ENCODE results near the gene PSMD1. TPM values are rescaled to one million over a fixed set of nuclear protein-coding genes. Genes with fewer than 3 reads are reported as not detected.
"Not testable (repeated sequence)": the region's sequence is repeated elsewhere in the genome, so short reads cannot be mapped to it uniquely, and the experiment has no call there.

PSMD1 gene
- total RNA-seq = 116 TPM

DNA sequence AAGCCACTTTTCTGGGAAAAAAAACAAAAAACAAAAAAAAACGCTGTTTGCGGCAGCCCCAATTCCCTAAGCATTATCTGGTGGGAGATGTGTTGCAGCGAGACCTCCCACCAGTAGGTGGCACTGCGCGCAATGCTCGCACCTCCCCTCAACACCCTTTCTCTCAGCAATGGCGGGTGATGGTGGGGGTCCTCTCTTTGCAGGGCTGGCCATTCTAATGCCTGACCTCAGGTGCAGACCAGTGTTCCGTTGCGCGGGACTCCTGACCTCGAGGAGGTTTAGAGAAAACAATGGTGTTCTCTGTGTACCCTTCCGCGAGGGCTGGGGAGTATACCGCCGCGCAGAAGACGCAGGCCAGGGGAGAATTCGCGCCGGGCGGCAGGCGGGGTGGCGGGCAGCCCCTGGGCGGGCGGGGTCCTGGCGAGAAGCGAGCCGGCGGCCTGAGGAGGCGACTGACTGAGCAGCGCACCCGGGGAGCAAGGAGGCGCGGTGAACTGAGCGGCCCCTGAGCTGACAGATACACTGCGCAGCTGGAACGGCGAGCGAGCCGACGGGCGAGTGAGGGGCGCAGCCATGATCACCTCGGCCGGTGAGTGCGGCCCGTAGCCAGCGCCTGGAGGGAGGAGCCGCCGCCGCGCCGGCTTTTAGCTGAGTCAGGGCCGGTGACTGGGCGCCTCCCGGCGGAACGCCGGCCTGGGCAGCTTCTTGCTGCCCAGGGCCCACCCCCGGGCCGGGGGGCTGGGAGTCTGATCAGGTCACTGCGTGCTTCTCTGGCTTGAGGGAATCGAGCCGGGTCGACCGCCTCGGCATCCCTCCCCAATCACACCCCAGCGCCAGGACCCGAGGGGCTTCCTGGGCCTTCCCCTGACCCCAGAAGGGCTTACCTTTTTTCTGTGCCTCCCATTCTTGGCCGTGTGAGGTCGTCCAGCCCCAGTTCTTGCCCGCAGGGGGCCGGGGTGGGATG, at the start of gene PSMD1:
Gene PSMD1, plus strand, starts transcription at position 415 of the 964 bp plus-strand sequence. Its CDS starts 159 bp downstream, at position 574.
- no peak for FAIRE-seq

DNA sequence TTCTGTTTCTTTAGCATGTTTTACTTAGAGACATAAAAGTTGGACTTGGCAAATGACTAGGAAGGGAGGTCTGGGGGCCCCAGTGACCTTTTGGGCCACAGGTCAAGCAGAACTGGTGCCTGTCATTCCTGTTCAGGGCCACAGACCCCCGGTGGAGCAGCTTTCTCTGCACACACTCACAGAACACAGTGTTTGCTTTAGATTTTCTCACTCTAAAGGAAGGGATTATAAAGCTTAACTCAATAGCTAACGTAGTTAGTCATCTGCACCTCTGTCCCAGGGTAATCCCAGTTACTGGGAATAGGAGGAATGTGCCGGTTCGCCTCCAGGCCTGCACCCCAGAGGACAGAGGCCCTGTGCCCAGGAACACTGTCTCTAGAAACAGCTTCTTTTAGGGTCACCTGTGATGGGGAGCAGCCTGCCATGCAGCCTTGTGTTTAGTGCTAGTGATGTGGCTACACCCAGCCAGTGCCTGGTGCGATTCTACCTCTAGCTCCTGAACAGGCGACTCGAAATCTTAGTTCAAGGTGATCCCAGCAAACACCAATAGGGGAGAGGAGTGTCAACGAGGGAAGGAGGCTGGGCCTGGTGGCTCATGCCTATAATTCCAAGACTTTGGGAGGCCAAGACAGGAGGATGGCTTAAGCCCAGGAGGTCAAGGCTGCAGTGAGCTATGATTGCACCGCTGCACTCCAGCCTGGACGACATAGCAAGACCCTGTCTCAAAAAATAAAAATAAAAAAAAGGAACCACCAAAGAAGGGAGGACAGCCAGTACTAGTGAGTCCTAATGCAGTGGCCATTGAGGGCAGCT, 49.2 kb upstream of the PSMD1 start:
- DNase-seq (ENCODE audit: low spot score in 2 of 2) = no peak
- no peak for FAIRE-seq

More for the DNA sequence above, at the start of gene PSMD1:
- DNase-seq (ENCODE audit: low spot score in 2 of 2) = peak; percentile 86 to 88

DNA sequence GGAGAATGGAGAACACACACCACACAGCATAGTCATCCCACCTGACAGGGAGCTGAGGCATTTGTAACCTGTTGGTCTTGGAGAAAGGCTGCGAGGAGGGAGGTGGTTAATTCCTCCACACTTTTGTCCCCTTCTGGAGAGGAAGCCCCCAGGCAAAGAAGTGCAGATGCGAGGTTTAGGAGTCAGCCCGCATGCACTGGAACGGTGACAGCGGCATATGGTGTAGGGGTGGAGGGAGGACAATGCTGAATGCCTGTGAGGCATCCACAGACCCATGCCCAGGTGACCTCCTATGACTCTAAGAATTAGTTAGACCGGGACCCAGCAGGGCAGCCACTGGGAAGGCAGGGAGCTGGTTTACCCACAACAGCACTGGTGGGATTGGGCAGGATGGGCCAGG, 48.5 kb upstream of the PSMD1 start:
- DNase-seq (ENCODE audit: low spot score in 2 of 2) (no peak), FAIRE-seq (no peak)

DNA sequence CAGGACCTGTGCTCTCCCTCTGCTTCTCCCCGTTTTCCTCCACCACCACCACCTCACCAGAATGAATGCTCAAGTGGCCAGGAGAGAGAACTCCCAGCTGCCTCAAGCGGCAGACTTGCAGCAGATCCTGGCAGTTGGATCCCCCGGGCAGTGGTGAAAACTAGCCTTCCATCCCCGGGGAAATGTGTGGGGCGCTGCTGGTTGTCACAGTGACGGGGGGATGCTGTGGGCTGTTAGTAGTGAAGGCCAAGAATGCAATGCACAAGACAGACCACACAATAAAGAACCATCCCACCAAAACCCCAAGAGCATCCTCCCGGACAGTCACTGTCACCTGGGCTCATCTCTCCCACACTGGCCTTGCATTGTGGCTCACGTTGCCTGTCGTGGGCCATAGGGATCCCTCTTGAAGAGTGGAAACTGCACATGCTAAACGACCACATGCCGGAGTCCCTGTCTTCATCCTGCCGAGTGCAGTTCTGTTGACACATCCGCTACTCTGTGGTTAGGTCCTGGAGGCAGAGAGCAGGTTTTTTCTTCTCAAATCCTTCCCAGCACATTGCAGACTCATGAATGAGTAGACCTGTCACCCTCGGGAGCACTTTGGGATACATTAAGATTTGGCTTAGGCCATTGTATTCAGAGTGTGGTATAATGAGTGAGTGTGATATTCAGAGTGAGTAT, 47.3 kb upstream of the PSMD1 start:
- no peak for DNase-seq (ENCODE audit: low spot score in 2 of 2)
- FAIRE-seq = no peak

DNA sequence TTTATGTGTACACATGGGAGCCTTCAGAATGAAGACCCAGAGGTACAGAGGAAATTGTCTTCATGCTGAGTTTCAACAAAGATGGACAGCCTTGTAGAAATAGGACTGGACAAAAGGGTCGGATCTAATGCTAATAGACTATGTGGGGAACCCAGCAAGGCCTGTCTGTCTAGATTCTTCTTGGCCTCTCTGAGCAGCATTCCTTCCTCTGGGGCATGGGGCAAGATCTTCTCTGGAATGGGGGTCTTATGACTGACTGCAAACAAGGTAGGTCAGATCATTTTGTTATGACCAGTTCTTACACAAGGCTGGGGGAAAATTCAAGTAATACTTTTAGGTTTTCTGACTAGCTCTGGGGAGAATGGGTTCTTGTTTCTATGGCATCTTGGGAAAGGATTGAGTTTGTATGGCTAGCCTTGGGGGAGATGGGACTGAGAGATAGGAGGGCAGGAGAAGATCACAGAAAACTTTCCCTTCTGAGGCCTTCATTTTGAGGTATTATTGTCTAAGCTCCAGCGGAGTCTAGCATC, 46.4 kb upstream of the PSMD1 start:
- FAIRE-seq = no peak

DNA sequence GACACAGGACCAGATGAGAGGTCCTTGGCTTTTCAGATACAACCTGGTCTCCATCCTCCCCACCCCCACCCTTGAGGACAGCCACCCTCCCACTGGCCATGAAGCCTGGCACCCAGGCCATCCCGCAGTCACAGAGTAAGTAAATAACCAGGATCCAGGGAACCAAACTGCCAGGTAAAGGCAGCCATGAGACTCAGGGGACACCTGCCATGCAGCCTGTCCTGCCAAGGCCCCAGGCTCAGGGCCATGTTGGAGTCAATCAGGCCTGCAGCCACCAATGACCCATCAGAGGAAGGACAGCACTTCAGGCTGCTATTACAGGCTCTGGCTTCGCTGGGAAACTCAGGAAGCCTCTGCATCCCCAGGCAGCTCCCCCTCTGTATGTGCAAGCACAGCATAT, 45.1 kb upstream of the PSMD1 start:
- no peak for FAIRE-seq

More for the DNA sequence above, 46.4 kb upstream of the PSMD1 start:
- DNase-seq (ENCODE audit: low spot score in 2 of 2) = no peak

DNA sequence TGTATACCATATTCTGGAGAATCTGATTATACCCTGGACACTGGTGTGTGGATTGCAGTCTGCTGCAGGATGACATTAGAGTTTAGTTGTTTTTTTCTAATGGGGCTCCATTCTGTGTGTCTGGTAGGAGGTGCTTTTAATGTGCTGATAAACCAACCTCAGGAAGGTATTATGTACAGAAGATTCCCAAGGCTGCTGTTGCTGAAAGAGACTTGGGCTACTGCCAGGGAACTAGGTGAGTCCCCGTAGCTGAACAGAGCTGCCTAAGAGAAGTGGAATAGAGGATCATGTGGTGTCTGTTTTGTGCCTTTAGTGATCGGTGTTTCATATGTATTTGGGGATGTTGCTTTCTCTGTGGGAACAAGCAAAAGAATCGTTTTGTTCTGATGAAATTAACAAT, 44.2 kb upstream of the PSMD1 start:
- no peak for DNase-seq (ENCODE audit: low spot score in 2 of 2)
- FAIRE-seq = no peak

More for the DNA sequence above, 45.1 kb upstream of the PSMD1 start:
- no peak for DNase-seq (ENCODE audit: low spot score in 2 of 2)

DNA sequence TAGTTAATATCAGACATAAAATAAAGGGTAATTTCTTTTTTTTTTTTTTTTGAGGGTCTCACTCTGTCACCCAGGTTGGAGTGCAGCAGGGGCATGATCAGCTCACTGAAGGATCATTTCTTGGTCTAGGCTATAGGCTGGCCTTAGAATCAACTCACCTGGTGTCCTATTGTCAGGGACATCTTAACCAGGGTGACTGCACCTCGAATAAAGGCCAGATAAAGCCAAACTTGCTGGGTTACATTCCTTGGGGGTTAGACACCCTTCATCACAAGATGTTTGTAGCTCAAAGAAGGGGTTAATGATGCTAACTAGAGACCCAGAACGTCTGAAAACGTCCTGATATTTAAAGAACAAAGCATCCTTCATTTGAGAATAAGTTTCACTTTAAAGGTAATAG, 42.8 kb upstream of the PSMD1 start:
- no peak for FAIRE-seq
- DNase-seq (ENCODE audit: low spot score in 2 of 2) = no peak

DNA sequence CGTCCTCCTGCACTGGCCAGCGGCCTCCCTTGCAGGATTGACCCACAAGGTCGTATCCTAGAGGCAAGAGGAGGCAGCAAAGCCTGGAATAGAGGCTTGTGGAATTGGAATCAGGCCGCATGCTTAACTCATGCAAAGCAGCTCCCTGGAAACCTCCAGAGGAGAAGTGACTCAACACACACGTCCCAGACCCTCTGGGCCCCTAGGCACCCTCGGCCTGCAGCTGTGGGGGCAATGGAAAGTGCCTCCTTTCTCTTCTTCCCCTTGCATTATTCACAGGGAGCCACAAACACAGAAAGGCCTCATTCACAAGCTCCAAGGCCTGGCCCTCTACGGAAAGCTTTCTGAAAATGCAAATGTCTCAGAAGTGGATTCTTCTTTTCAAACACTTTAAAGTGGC, 41.2 kb upstream of the PSMD1 start:
- FAIRE-seq (no peak), DNase-seq (ENCODE audit: low spot score in 2 of 2) (no peak)

DNA sequence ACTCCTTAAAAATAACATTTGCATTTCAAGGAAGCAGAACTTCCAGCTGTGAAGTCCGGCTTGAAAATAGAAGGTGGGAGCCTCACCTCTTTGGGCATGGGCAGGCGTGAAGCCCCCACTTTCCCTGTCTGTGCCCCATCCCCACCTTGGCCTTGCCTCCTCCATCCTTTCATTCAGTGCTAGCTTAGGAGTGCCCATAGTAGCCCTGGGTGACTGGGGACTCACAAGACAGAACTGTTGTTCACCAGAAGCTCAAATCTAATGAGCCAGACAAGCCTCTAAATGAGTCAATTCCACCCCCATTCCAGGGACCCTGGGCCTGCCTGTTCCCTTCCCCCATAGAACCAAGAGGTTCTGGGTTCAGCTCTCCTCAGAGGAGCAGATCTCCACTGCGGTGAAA, 40.7 kb upstream of the PSMD1 start:
- FAIRE-seq (no peak), DNase-seq (ENCODE audit: low spot score in 2 of 2) (no peak)

DNA sequence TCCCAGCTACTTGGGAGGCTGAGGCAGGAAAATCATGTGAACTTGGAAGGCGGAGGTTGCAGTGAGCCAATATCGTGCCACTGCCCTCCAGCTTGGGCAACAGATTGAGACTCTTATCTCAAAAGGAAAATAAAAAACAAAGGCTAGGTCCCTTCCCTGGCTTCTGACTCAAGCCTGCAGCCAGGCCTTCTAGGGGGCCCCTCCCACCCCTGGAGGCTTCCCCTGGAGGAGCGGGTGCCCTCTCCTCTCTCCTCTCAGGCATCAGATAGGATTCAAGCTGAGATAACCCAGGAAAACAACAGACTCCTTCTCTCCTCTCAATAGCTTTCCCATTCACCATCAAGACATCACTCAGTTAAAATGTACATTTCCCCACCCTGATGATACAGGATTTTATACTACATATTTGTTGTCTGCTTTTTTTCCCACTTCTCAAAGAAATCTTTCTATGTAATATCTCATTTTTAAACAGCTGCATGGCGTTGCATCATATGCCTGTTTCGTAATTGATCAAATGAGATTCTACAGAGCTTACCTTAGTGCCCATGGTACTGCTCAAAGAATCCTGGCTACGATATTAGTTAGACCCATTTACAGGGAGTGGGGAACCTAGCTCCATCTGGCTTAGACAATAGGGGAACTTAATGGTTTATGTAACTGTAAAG, 40.0 kb upstream of the PSMD1 start:
- DNase-seq (ENCODE audit: low spot score in 2 of 2) = no peak
- FAIRE-seq = no peak

DNA sequence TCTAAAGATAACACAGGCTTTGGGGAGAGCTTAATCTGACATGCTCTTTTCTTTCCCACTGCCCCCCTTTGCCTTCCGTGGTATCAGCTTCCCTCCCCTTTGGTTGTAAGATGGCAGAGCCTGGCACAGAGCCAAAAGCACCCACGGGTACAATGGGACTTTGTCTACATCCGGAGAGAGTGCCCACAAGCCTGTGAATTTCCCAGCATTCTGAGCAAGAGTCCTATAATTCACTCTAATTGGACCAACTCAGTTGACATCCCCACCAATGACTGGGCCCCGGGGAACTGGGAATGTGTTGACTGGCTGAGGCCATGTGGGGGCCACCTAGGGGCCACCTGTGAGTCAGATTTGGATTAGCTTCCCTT, 39.5 kb upstream of the PSMD1 start:
- peak; percentile 63 to 65 for DNase-seq (ENCODE audit: low spot score in 2 of 2)
- FAIRE-seq = no peak

DNA sequence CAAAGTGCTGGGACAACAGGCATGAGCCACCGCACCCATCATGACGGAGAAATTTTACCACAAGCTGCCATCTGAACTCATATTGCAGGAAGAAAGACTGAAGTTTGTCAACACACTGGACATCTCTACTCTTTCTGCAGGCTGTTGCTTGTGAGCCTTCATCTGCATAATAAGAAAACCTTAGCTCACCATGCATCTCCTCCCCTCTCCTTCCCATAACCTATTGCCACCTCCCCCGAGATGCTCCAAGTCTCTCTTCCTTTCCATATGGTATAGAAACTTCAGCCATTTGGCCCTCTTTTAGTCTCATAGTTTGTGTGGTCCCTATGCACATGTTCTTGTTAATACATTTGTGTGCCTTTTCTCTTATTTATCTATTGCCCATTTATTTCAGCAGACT, 38.5 kb upstream of the PSMD1 start:
- FAIRE-seq (no peak), DNase-seq (ENCODE audit: low spot score in 2 of 2) (no peak)

DNA sequence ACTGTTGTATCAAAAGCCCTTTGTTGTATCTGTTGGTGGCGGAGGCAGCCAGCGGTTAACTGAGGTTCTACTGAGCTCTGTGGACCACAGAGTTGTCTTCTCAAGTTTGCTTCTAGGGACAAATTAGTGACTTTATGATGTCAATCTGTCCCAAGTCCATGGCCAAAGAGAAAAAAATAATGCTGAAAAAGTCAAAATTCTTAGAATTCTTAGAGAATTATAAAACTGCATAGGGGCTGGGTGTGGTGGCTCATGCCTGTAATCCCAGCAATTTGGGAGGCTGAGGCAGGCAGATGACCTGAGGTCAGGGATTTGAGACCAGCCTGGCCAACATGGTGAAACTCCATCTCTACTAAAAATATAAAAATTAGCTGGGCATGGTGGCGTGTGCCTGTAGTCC, 31.6 kb upstream of the PSMD1 start:
- DNase-seq (ENCODE audit: low spot score in 2 of 2); FAIRE-seq: not testable (repeated sequence)

DNA sequence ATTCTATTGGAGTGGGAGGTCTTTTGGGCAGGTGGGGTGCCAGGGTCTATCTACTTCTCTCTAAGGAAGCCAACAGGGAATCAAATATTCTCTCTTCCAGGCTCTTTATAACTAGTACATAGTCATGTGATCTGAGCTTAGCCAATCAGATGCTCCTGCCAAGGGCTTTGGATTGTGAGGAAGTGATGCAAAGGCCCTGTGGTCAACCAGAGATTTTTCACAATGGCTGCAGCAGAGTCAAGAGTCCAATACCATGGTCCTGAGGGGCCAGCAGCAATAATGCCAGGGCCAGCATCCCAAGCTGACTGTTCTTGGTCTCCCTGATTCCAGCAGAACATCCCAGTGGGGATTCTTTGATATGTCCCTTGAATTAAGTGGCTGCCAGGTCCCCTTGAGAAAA, 27.8 kb upstream of the PSMD1 start:
- FAIRE-seq = no peak
- no peak for DNase-seq (ENCODE audit: low spot score in 2 of 2)

DNA sequence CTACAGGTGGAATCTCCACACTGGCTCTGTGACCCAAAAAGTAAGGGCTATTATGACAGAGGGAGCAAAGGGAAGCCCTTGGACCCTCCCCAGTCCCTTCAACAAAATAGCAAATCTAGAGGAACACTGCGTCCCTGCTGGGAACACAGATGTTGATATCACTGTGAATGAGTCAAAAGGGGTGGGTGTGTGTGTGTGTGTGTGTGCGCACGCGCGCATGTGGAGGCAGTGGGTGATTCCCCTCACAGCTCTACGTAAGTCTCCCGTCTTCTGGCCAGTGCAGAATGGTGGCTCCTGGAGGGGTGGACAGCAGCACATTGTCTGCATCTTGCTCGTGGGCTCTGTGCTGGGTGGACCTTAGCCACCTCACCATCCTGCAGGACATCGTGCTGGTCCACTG, 27.1 kb upstream of the PSMD1 start:
- FAIRE-seq (no peak), DNase-seq (ENCODE audit: low spot score in 2 of 2) (no peak)

DNA sequence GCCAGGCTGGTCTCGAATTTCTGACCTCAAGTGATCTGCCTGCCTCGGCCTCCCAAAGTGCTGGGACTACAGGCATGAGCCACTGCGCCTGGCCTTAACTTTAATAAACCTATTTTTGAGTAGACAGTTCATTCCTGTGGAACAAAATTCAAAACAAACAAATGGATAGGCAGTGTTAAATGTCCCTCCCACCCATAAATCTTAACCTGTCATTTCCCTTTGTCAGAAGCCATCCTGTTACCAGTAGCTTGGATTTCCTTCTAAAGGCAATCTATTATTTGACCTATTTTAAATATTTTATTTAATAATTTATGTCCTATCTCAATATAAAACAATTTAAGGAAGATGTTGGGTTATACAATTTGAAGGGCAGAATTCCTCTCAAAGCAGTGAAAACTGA, 25.9 kb upstream of the PSMD1 start:
- DNase-seq (ENCODE audit: low spot score in 2 of 2) (no peak), FAIRE-seq (no peak)

DNA sequence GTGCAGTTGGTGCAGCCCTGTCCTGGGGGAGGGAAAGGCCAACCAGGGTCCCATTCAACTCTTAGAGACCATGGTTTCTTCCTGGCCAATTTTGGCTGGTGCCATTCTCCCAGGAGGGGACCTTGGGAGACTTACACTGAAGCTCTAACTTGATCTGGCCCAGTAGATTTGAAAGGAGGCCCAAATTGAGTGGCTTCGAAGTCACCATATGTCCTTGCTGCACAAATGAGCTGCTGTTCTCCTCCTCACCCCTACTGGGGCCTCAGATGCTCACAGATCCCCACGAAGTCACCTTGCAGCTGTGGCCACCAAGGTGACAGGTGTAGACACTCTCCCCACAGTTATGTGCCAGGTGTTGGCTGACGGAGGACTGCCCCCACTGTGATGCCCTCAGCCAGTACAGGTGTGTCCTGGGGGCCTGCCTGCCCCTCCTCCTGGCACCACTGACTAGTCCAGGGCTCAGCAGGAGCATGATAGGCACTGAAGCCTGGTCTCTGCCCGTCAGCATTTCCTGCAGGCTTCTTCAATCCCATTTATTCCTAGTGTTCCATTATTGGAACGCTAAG, 24.0 kb upstream of the PSMD1 start:
- no peak for FAIRE-seq
- no peak for DNase-seq (ENCODE audit: low spot score in 2 of 2)

Measured in frontal cortex (tissue), 4 donors.